OCI-LY7 (cell line): ENCODE measurements around the gene PRLR.

Source experiments
- EZH2phosphoT487 ChIP-seq: fragments of 200-600 bp; sonication (generic); IDR thresholded peaks from 2 replicates; pipeline ENCODE4 v1.6.1; 2018; ENCODE audit warnings: low read depth, borderline replicate concordance, mild to moderate bottlenecking, mixed run types, antibody characterized with exemption, low read length, moderate library complexity, mixed read lengths
- TF ChIP-seq, protein P1 (sequence below): fragments of 200-600 bp; sonication (generic); conservative IDR thresholded peaks from 2 replicates; pipeline ENCODE4 v1.5.1; 2014; ENCODE audit warnings: mild to moderate bottlenecking, antibody characterized with exemption, low read length, moderate library complexity, mixed read lengths

DNA sequence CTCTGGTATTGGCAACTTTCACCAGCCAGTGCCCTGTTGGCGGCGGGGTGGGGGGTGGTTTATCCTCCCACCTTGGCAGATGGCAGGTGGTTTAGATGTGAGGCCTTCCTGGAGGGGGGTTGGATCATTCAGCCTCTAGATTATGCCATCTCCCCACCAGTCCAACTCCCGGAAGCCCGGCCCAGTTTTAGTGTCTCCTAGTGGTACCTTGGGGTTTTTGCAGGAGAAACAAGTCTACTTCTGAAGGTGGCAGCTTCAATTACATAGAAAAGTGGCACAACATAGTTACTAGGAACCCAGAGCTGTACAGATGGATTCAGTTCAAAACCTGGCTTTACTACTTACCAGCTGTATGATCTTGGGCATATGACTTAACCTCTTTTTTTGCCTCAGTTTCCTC, 11.3 kb downstream of the PRLR start:
- TF ChIP-seq EZH2phosphoT487, result no peak
- TF ChIP-seq, protein P1, sequence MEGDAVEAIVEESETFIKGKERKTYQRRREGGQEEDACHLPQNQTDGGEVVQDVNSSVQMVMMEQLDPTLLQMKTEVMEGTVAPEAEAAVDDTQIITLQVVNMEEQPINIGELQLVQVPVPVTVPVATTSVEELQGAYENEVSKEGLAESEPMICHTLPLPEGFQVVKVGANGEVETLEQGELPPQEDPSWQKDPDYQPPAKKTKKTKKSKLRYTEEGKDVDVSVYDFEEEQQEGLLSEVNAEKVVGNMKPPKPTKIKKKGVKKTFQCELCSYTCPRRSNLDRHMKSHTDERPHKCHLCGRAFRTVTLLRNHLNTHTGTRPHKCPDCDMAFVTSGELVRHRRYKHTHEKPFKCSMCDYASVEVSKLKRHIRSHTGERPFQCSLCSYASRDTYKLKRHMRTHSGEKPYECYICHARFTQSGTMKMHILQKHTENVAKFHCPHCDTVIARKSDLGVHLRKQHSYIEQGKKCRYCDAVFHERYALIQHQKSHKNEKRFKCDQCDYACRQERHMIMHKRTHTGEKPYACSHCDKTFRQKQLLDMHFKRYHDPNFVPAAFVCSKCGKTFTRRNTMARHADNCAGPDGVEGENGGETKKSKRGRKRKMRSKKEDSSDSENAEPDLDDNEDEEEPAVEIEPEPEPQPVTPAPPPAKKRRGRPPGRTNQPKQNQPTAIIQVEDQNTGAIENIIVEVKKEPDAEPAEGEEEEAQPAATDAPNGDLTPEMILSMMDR, result no peak
